ENCODE data around the gene HM13. TPM values are rescaled to one million over a fixed set of nuclear protein-coding genes. Genes with fewer than 3 reads are reported as not detected.

The HM13 gene
- total and polyA plus RNA-seq, 2 of the 13 experiments (the other 11 are each of a cell fraction or from before 2014, with no cell fraction given), result 118 to 243 TPM

- ChIA-PET CTCF (ENCODE audit: low intra/inter-chr PET ratio, low total read pairs) (interaction anchor here (0.6 to 7.7 kb wide), 6 partner anchors 9 to 154 kb away, joined by 3 to 335 read pairs (median 9); no protein-coding TSS in a partner anchor), POLR2A (interaction anchor here (0.7 to 16.4 kb wide), 15 partner anchors 9 to 183 kb away, joined by 3 to 1427 read pairs (median 7); partner anchors contain the start of gene ID1)
- no TSS peak for BruUV-seq (replicated peaks)
- FAIRE-seq, result no peak
- intact Hi-C loops (cut with micrococcal nuclease; ENCODE audit: unreplicated experiment), result loop anchor here (1.0 kb wide), 3 partner anchors 9 to 43 kb away; no protein-coding TSS in a partner anchor
- H3K4me3 ChIP-seq (replicated peaks in 1 of 3; ENCODE audit: insufficient read depth in 1 of 3, low read depth in 2 of 3, low read length in 3 of 3), result no peak overlapping the region; a peak in 1 of 6 replicates
- 35% methylated on average over 10 of the region's 10 CpGs for WGBS (ENCODE audit: low lambda C conversion rate)
- H3K27ac ChIP-seq (ENCODE audit: extremely low read length, insufficient read depth, low read length), result peak overlapping the region; percentile 57
- peaks cover 27 to 33% of the 10 kb centered on the region in 2 experiments for H3K36me3 ChIP-seq (replicated peaks in 1 of 2; ENCODE audit: control insufficient read depth in 1 of 2, insufficient read depth in 2 of 2, low read length in 2 of 2)
- no peaks in the 10 kb centered on the region for H4K20me1 ChIP-seq (ENCODE audit: insufficient read depth, low read length)
- no peak overlapping the region for H2AFZ ChIP-seq (ENCODE audit: low read length)
- no peaks in the 10 kb centered on the region; a peak in 1 of 5 replicates for H3K27me3 ChIP-seq (ENCODE audit: control insufficient read depth in 1 of 2, insufficient read depth in 2 of 2, low read length in 2 of 2)
- no peaks in the 10 kb centered on the region for H3K9me3 ChIP-seq (ENCODE audit: low read length)
- in situ Hi-C loops (cut with HindIII; ENCODE audit: extremely low pct_ligation_motif_present, low pct_unique_long_range_greater_than_20kb), result loop anchor here (10.0 kb wide), 1 partner anchor 155 kb away; the partner anchor contains the start of gene BCL2L1
- peak; percentile 58 for ATAC-seq
- peak overlapping the region; percentile 9 for H3K4me2 ChIP-seq (ENCODE audit: low read depth, low read length)
- H3K79me2 ChIP-seq (ENCODE audit: insufficient read depth, low read length), result peaks cover 11% of the 10 kb centered on the region
- peaks cover 55% of the 10 kb centered on the region for H3K4me1 ChIP-seq (ENCODE audit: insufficient read depth, low read length)
- peak overlapping the region; percentile 9; the same call in 1 of the 2 replicates for H3K9ac ChIP-seq (ENCODE audit: insufficient read depth, low read depth, low read length)
- DNase-seq (ENCODE audit: low spot score), result peak; percentile 72
- TF ChIP-seq ZBTB33 (CRISPR knock-in tag; IDR thresholded peaks at IDR 0.05) (0 out of 2 replicates have a peak, but pooled peaks have one; percentile 39), STAG1 (CRISPR knock-in tag; IDR thresholded peaks at IDR 0.05) (peak; percentile 86), RARG (CRISPR knock-in tag; IDR thresholded peaks at IDR 0.05; ENCODE audit: low read depth) (0 out of 2 replicates have a peak, but pooled peaks have one; percentile 33), FOXK1 (CRISPR knock-in tag; IDR thresholded peaks at IDR 0.05; ENCODE audit: borderline replicate concordance, low read depth) (0 out of 2 replicates have a peak, but pooled peaks have one; percentile 6), ZNF274 (CRISPR knock-in tag; IDR thresholded peaks at IDR 0.05) (0 out of 2 replicates have a peak, but pooled peaks have one; percentile 15), ZNF597 (CRISPR knock-in tag; IDR thresholded peaks at IDR 0.05) (0 out of 2 replicates have a peak, but pooled peaks have one; percentile 30), ZSCAN20 (CRISPR knock-in tag; IDR thresholded peaks at IDR 0.05; ENCODE audit: borderline replicate concordance) (no peak), SIN3A (IDR thresholded peaks at IDR 0.05; ENCODE audit: borderline replicate concordance, low read depth, low read length) (no peak), SSRP1 (CRISPR knock-in tag; IDR thresholded peaks at IDR 0.05) (0 out of 2 replicates have a peak, but pooled peaks have one; percentile 15), TAF15 (IDR thresholded peaks at IDR 0.05; ENCODE audit: low read depth, low read length, poor library complexity, severe bottlenecking) (no peak), BHLHE40 (IDR thresholded peaks at IDR 0.05; ENCODE audit: low read length) (peak; percentile 22; the same call in 1 of the 2 replicates), SOX13 (IDR thresholded peaks at IDR 0.05) (no peak), SOX13 (CRISPR knock-in tag; conservative IDR thresholded peaks at IDR 0.05 in 1 of 2, IDR thresholded peaks at IDR 0.05 in 1 of 2) (peak in 1 of 2 experiments; percentile 16; a peak in 2 of 4 replicates)
- TF ChIP-seq, protein P1, sequence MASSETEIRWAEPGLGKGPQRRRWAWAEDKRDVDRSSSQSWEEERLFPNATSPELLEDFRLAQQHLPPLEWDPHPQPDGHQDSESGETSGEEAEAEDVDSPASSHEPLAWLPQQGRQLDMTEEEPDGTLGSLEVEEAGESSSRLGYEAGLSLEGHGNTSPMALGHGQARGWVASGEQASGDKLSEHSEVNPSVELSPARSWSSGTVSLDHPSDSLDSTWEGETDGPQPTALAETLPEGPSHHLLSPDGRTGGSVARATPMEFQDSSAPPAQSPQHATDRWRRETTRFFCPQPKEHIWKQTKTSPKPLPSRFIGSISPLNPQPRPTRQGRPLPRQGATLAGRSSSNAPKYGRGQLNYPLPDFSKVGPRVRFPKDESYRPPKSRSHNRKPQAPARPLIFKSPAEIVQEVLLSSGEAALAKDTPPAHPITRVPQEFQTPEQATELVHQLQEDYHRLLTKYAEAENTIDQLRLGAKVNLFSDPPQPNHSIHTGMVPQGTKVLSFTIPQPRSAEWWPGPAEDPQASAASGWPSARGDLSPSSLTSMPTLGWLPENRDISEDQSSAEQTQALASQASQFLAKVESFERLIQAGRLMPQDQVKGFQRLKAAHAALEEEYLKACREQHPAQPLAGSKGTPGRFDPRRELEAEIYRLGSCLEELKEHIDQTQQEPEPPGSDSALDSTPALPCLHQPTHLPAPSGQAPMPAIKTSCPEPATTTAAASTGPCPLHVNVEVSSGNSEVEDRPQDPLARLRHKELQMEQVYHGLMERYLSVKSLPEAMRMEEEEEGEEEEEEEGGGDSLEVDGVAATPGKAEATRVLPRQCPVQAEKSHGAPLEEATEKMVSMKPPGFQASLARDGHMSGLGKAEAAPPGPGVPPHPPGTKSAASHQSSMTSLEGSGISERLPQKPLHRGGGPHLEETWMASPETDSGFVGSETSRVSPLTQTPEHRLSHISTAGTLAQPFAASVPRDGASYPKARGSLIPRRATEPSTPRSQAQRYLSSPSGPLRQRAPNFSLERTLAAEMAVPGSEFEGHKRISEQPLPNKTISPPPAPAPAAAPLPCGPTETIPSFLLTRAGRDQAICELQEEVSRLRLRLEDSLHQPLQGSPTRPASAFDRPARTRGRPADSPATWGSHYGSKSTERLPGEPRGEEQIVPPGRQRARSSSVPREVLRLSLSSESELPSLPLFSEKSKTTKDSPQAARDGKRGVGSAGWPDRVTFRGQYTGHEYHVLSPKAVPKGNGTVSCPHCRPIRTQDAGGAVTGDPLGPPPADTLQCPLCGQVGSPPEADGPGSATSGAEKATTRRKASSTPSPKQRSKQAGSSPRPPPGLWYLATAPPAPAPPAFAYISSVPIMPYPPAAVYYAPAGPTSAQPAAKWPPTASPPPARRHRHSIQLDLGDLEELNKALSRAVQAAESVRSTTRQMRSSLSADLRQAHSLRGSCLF (CRISPR knock-in tag; IDR thresholded peaks at IDR 0.05; ENCODE audit: borderline replicate concordance), result no peak
Observed at GRCh38 chr20:31569163-31570020, 55.1 kb downstream of the HM13 start.

Data from HepG2 (cell line).